HepG2 (cell line): Measurements from ENCODE around the gene VAC14. TPM values are rescaled to one million over a fixed set of nuclear protein-coding genes. Genes with fewer than 3 reads are reported as not detected.

Experiments used
- ATAC-seq: fragments of 200-7000 bp; cut with Tn5 transposase; 3 replicates; pipeline ENCODE4 v1.9.1; 2020; ENCODE audit warnings: mild to moderate bottlenecking, moderate library complexity
- BruUV-seq: library from RNA; stranded (reverse); fragments of 400-500 nt; replicated peaks from 2 replicates; lab custom pipeline; 2021; lab: Mats Ljungman, UMichigan
- CTCF ChIA-PET: fragments of 300-600 bp; formaldehyde crosslinking; extraction: SDS; loops from one replicate; lab custom pipeline; 2021; ENCODE audit warnings: low total read pairs, inconsistent platforms, low intra/inter-chr PET ratio; lab: Yijun Ruan, JAX
- POLR2A ChIA-PET: fragments of 350-600 bp; sonication (Branson Sonifier 250); formaldehyde crosslinking; loops from one replicate; lab custom pipeline; 2020; ENCODE audit warnings: antibody characterized with exemption, inconsistent platforms; lab: Yijun Ruan, JAX
- DNase-seq: peaks from one replicate; pipeline ENCODE4 v3.0.0-alpha.2; 2015; ENCODE audit warnings: low spot score
- FAIRE-seq: peaks from 3 replicates; lab custom pipeline; 2011; peaks lifted over from hg19 to GRCh38; lab: Jason Lieb, UNC
- H2AFZ ChIP-seq: one replicate; pipeline ENCODE4 v1.6.1; 2011; ENCODE audit warnings: low read length, inconsistent platforms
- H3K27ac ChIP-seq: fragments of 300-600 bp; 3 replicates; pipeline ENCODE4 v1.8.0; 2011; ENCODE audit warnings: mixed run types, mild to moderate bottlenecking, mixed read lengths, low read length, inconsistent platforms; ENCODE audit not compliant: insufficient read depth; ENCODE audit errors: extremely low read length
- H3K27me3 ChIP-seq, 2 experiments: fragments of 200-600 bp in 1 of 2; 2 replicates in 1 of 2; 3 replicates in 1 of 2; pipeline versions ENCODE4 v1.6.0 to v1.8.0; 2011; ENCODE audit warnings: low read length in 2 of 2, mild to moderate bottlenecking in 2 of 2, moderate library complexity in 2 of 2, inconsistent platforms in 1 of 2; ENCODE audit not compliant: insufficient read depth in 2 of 2, control insufficient read depth in 1 of 2
- H3K36me3 ChIP-seq, 2 experiments: fragments of 200-600 bp in 1 of 2; replicated peaks in 1 of 2; 2 replicates in 1 of 2; 3 replicates in 1 of 2; pipeline versions ENCODE4 v1.5.1 to v1.8.0; 2011; ENCODE audit warnings: low read length in 2 of 2, inconsistent platforms in 1 of 2; ENCODE audit not compliant: insufficient read depth in 2 of 2, control insufficient read depth in 1 of 2
- H3K4me1 ChIP-seq: 2 replicates; pipeline ENCODE4 v1.5.1; 2012; ENCODE audit warnings: low read length, inconsistent platforms; ENCODE audit not compliant: insufficient read depth
- H3K4me2 ChIP-seq: 2 replicates; pipeline ENCODE4 v1.6.0; 2011; ENCODE audit warnings: low read depth, low read length, inconsistent platforms
- H3K4me3 ChIP-seq, 3 experiments: fragments of 200-600 bp in 1 of 3; sonication (generic), shearing (Covaris generic) in 1 of 3; replicated peaks in 1 of 3; 2 replicates each; pipeline ENCODE4 v1.5.1; 2011 to 2016; ENCODE audit warnings: low read length in 3 of 3, inconsistent platforms in 2 of 3, low read depth in 2 of 3, mild to moderate bottlenecking in 2 of 3, control low read depth in 1 of 3, mixed read lengths in 1 of 3; ENCODE audit not compliant: insufficient read depth in 1 of 3
- H3K79me2 ChIP-seq: one replicate; pipeline ENCODE4 v1.6.1; 2011; ENCODE audit warnings: low read length, inconsistent platforms; ENCODE audit not compliant: insufficient read depth
- H3K9ac ChIP-seq: 2 replicates; pipeline ENCODE4 v1.6.0; 2011; ENCODE audit warnings: mild to moderate bottlenecking, low read depth, low read length, inconsistent platforms; ENCODE audit not compliant: insufficient read depth
- H3K9me3 ChIP-seq: 2 replicates; pipeline ENCODE4 v1.5.1; 2012; ENCODE audit warnings: mild to moderate bottlenecking, low read length
- H4K20me1 ChIP-seq: 2 replicates; pipeline ENCODE4 v1.6.0; 2011; ENCODE audit warnings: inconsistent platforms, mild to moderate bottlenecking, low read length, moderate library complexity; ENCODE audit not compliant: insufficient read depth
- CBX2 ChIP-seq, 2 experiments: fragments of 200-600 bp in 1 of 2; sonication (generic); formaldehyde crosslinking in 1 of 2; IDR thresholded peaks; 2 replicates each; pipeline versions ENCODE4 v1.7.0 to v1.8.1; 2018 to 2022; ENCODE audit warnings: low read depth in 2 of 2, low read length in 1 of 2, mild to moderate bottlenecking in 1 of 2, missing genetic modification reagents in 1 of 2
- ELF3 ChIP-seq: IDR thresholded peaks from 2 replicates; pipeline ENCODE4 v1.6.1; 2016; ENCODE audit warnings: missing genetic modification reagents, missing compliant biosample characterization
- HNRNPL ChIP-seq: fragments of 200-400 bp; formaldehyde crosslinking; IDR thresholded peaks from 2 replicates; pipeline ENCODE4 v1.6.1; 2017; ENCODE audit warnings: mild to moderate bottlenecking, low read depth, low read length
- LBX2 ChIP-seq: sonication (generic); formaldehyde crosslinking; IDR thresholded peaks from 2 replicates; pipeline ENCODE4 v1.5.0; 2020; ENCODE audit warnings: missing genetic modification reagents, mild to moderate bottlenecking, borderline replicate concordance
- MAF1 ChIP-seq: sonication (generic); formaldehyde crosslinking; IDR thresholded peaks from 2 replicates; pipeline ENCODE4 v1.5.0; 2020; ENCODE audit warnings: missing genetic modification reagents, borderline replicate concordance
- MAFK ChIP-seq, 2 experiments: IDR thresholded peaks in 1 of 2; conservative IDR thresholded peaks in 1 of 2; 2 replicates each; pipeline ENCODE4 v1.6.1; 2011; ENCODE audit warnings: improper control_type of control experiment in 2 of 2, low read length in 2 of 2
- MED13 ChIP-seq: sonication (generic); formaldehyde crosslinking; IDR thresholded peaks from 2 replicates; pipeline ENCODE4 v1.5.0; 2020; ENCODE audit warnings: missing genetic modification reagents
- NR3C1 ChIP-seq: sonication (generic); formaldehyde crosslinking; IDR thresholded peaks from 2 replicates; pipeline ENCODE4 v1.4.0; 2020; ENCODE audit warnings: missing genetic modification reagents
- PHB2 ChIP-seq: fragments of 450-650 bp; IDR thresholded peaks from 2 replicates; pipeline ENCODE4 v1.6.1; 2018; ENCODE audit not compliant: partially characterized antibody
- RXRA ChIP-seq: sonication (generic); formaldehyde crosslinking; IDR thresholded peaks from 2 replicates; pipeline ENCODE4 v1.5.1; 2020; ENCODE audit warnings: missing genetic modification reagents
- TFE3 ChIP-seq: IDR thresholded peaks from 2 replicates; pipeline ENCODE4 v1.6.1; 2016
- THYN1 ChIP-seq: sonication (generic); formaldehyde crosslinking; IDR thresholded peaks from 2 replicates; pipeline ENCODE4 v1.8.1; 2023; ENCODE audit warnings: low read depth, mild to moderate bottlenecking, moderate library complexity, missing genetic modification reagents, borderline replicate concordance
- ZBTB39 ChIP-seq: sonication (generic); formaldehyde crosslinking; IDR thresholded peaks from 2 replicates; pipeline ENCODE4 v1.5.0; 2020; ENCODE audit warnings: missing genetic modification reagents
- ZBTB8A ChIP-seq: sonication (generic); formaldehyde crosslinking; IDR thresholded peaks from 2 replicates; pipeline ENCODE4 v1.4.0; 2020; ENCODE audit warnings: mild to moderate bottlenecking, low read depth, missing genetic modification reagents, borderline replicate concordance
- ZNF232 ChIP-seq: sonication (generic); formaldehyde crosslinking; IDR thresholded peaks from 2 replicates; pipeline ENCODE4 v1.4.0; 2020; ENCODE audit warnings: missing genetic modification reagents, borderline replicate concordance
- ZNF335 ChIP-seq: sonication (generic); formaldehyde crosslinking; IDR thresholded peaks from 2 replicates; pipeline ENCODE4 v1.4.0; 2020; ENCODE audit warnings: missing genetic modification reagents
- ZNF737 ChIP-seq: sonication (generic); formaldehyde crosslinking; IDR thresholded peaks from 2 replicates; pipeline ENCODE4 v1.5.0; 2020; ENCODE audit warnings: missing genetic modification reagents, mild to moderate bottlenecking, borderline replicate concordance
- ZNF775 ChIP-seq: sonication (generic); formaldehyde crosslinking; IDR thresholded peaks from 2 replicates; pipeline ENCODE4 v1.4.0; 2020; ENCODE audit warnings: missing genetic modification reagents, mild to moderate bottlenecking, moderate library complexity, borderline replicate concordance
- ZSCAN29 ChIP-seq: sonication (generic); formaldehyde crosslinking; conservative IDR thresholded peaks from 2 replicates; pipeline ENCODE4 v1.4.0; 2020; ENCODE audit warnings: mild to moderate bottlenecking, missing genetic modification reagents
- WGBS: methylation state at CpG from one replicate; pipeline ENCODE4 v1.1.6; 2017; ENCODE audit warnings: low lambda C conversion rate; 5-methylcytosine and 5-hydroxymethylcytosine counted together
- in situ Hi-C: cut with HindIII; loops from 2 replicates; pipeline ENCODE4 v1.10.0; 2017; ENCODE audit warnings: low pct_unique_long_range_greater_than_20kb; ENCODE audit not compliant: extremely low pct_ligation_motif_present
- intact Hi-C: fragments of 100-400 bp; cut with micrococcal nuclease; formaldehyde crosslinking; loops from one replicate; pipeline ENCODE4 v1.10.0; 2022; ENCODE audit not compliant: unreplicated experiment
- polyA plus RNA-seq, 8 experiments: library from polyadenylated mRNA; depleted of rRNA in 3 of 8; stranded (reverse) in 7 of 8; unstranded in 1 of 8; fragments of >200 nt; fragmentation: Illumina TruSeq in 4 of 8; extraction: Trizol in 4 of 8; gene quantifications; 2 replicates each; pipeline versions ENCODE4 v1.2.1 to v1.2.3, GENCODE V29; 2011 to 2016; ENCODE audit warnings: low read depth in 4 of 8, missing spikeins in 1 of 8, mixed read lengths in 1 of 8; ENCODE audit not compliant: insufficient read depth in 1 of 8
- total RNA-seq, 5 experiments: library from RNA; depleted of rRNA; stranded (reverse); fragments of >200 nt; fragmentation: Illumina TruSeq; extraction: Trizol; gene quantifications; 2 replicates each; pipeline ENCODE4 v1.2.3, GENCODE V29; 2016; ENCODE audit warnings: low read depth in 1 of 5

Gene VAC14
- total and polyA plus RNA-seq, 2 of the 13 experiments (the other 11 are each of a cell fraction or from before 2014, with no cell fraction given): 23.5 to 24.6 TPM

- ChIA-PET CTCF (no interaction called here), POLR2A (interaction anchor here (0.9 to 3.7 kb wide), 3 partner anchors 9 to 30 kb away, joined by 3 to 52 read pairs (median 7); no protein-coding TSS in a partner anchor)
- ATAC-seq (no peak), FAIRE-seq (no peak), DNase-seq (no peak)
- no peak overlapping the region; the same call in 1 of the 2 replicates for H3K9ac ChIP-seq
- H3K27me3 ChIP-seq: no peaks in the 10 kb centered on the region
- no peaks in the 10 kb centered on the region for H3K79me2 ChIP-seq
- peaks cover 57% of the 10 kb centered on the region for H3K4me1 ChIP-seq
- intact Hi-C loops: no loop called here
- no peak overlapping the region for H3K4me3 ChIP-seq
- WGBS: 81% methylated on average over 6 of the region's 6 CpGs
- H4K20me1 ChIP-seq: no peaks in the 10 kb centered on the region
- no peak overlapping the region for H3K4me2 ChIP-seq
- peaks cover 3 to 11% of the 10 kb centered on the region in 2 experiments; a peak in 4 of 5 replicates for H3K36me3 ChIP-seq
- H3K27ac ChIP-seq: peak overlapping the region; percentile 14
- H3K9me3 ChIP-seq: no peaks in the 10 kb centered on the region
- in situ Hi-C loops: no loop called here
- H2AFZ ChIP-seq: no peak overlapping the region
- no TSS peak for BruUV-seq
- TF ChIP-seq ZNF232 (CRISPR knock-in tag) (no peak), MAFK (conservative IDR thresholded peaks at IDR 0.05 in 1 of 2, IDR thresholded peaks at IDR 0.05 in 1 of 2; ENCODE audit: low read length in 2 of 2) (peak; percentile 50 to 59; a peak in 1 of 4 replicates), PHB2 (no peak), THYN1 (no peak), TFE3 (CRISPR knock-in tag) (no peak), ZSCAN29 (CRISPR knock-in tag) (no peak), HNRNPL (peak; percentile 77), ZNF737 (CRISPR knock-in tag) (no peak), MED13 (no peak), ELF3 (CRISPR knock-in tag) (no peak), NR3C1 (CRISPR knock-in tag) (no peak), RXRA (CRISPR knock-in tag) (no peak), LBX2 (CRISPR knock-in tag) (no peak), ZBTB39 (CRISPR knock-in tag) (no peak), MAF1 (CRISPR knock-in tag) (no peak), CBX2 (IDR thresholded peaks at IDR 0.05; ENCODE audit: low read depth, low read length) (no peak), CBX2 (CRISPR knock-in tag; IDR thresholded peaks at IDR 0.05; ENCODE audit: low read depth) (no peak), ZNF335 (CRISPR knock-in tag) (no peak), ZBTB8A (CRISPR knock-in tag) (no peak), ZNF775 (no peak)
These were observed 85.0 kb downstream of the VAC14 start for GRCh38 chr16:70715860-70716357.
